Activated CD4-positive, alpha-beta T cell treated with anti-CD3 and anti-CD28 coated beads, Interleukin-2, amount 10 ng/mL, durations not matched to agents 7 days and 5 days (primary cell): ENCODE measurements around the gene SLC35A3. TPM values are rescaled to one million over a fixed set of nuclear protein-coding genes. Genes with fewer than 3 reads are reported as not detected.

Experiments used
- CTCF ChIA-PET: fragments of 350-600 bp; sonication (Branson Sonifier 250); formaldehyde crosslinking; loops from one replicate; lab custom pipeline; 2021; ENCODE audit warnings: antibody characterized with exemption; lab: Charles Lee
- POLR2A ChIA-PET: fragments of 350-600 bp; sonication (Branson Sonifier 250); formaldehyde crosslinking; loops from one replicate; lab custom pipeline; 2021; ENCODE audit warnings: antibody characterized with exemption; lab: Charles Lee
- DNase-seq: peaks from one replicate; pipeline ENCODE4 v3.0.0-alpha.2; 2020
- H3K27ac Mint-ChIP-seq: one replicate; pipeline ENCODE4 v1.8.0; 2021; ENCODE audit warnings: mild to moderate bottlenecking, moderate library complexity, mixed read lengths
- H3K27me3 Mint-ChIP-seq: one replicate; pipeline ENCODE4 v1.8.0; 2021; ENCODE audit warnings: mixed read lengths
- H3K36me3 Mint-ChIP-seq: one replicate; pipeline ENCODE4 v1.8.0; 2021; ENCODE audit warnings: low read depth, mixed read lengths
- H3K4me1 Mint-ChIP-seq: one replicate; pipeline ENCODE4 v1.8.0; 2021; ENCODE audit warnings: mixed read lengths
- H3K4me3 Mint-ChIP-seq: one replicate; pipeline ENCODE4 v1.8.0; 2021; ENCODE audit warnings: mild to moderate bottlenecking, moderate library complexity, mixed read lengths
- H3K9me3 Mint-ChIP-seq: one replicate; pipeline ENCODE4 v1.8.0; 2021; ENCODE audit warnings: mixed read lengths
- total RNA-seq, 2 experiments: library from RNA; stranded (reverse); gene quantifications; one replicate each; pipeline ENCODE4 v1.2.3, GENCODE V29; 2021

The SLC35A3 gene
- total RNA-seq, 2 experiments from 2014 or later, result 15.9 to 16.9 TPM

DNA sequence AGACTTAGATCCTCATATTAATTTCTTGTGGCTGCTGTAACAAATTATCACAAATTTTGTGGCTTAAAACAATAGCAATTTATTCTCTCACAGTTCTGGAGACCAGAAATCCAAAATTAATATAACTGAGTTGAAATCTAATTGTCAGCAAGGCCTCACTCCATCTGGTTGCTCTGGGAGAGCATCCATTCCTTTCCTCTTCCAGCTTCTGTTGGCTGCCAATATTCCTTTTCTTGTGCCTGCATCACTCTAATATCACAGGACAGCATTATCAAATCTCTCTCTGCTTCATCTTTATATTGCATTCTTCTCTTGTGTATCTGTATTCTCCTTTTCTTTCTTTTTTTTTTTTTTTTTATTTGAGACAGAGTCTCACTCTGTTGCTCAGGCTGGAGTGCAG is 9.3 kb downstream of the SLC35A3 start:
- H3K27me3 Mint-ChIP-seq, result no peaks in the 10 kb centered on the region
- H3K4me3 Mint-ChIP-seq, result no peak overlapping the region
- no peaks in the 10 kb centered on the region for H3K9me3 Mint-ChIP-seq
- ChIA-PET POLR2A (no interaction called here), CTCF (no interaction called here)
- peaks cover 6% of the 10 kb centered on the region for H3K36me3 Mint-ChIP-seq
- H3K27ac Mint-ChIP-seq, result no peak overlapping the region
- no peak for DNase-seq
- H3K4me1 Mint-ChIP-seq, result no peaks in the 10 kb centered on the region

- Mint-ChIP-seq H3K27ac (no peak overlapping the region), H3K27me3 (no peaks in the 10 kb centered on the region), H3K9me3 (peaks cover 6% of the 10 kb centered on the region), H3K36me3 (peaks cover 16% of the 10 kb centered on the region), H3K4me3 (no peak overlapping the region), H3K4me1 (peaks cover 6% of the 10 kb centered on the region)
- CTCF ChIA-PET, result no interaction called here
- POLR2A ChIA-PET, result no interaction called here
- no peak for DNase-seq
Measured at GRCh38 chr1:99980928-99981327, 11.1 kb downstream of the SLC35A3 start.

DNA sequence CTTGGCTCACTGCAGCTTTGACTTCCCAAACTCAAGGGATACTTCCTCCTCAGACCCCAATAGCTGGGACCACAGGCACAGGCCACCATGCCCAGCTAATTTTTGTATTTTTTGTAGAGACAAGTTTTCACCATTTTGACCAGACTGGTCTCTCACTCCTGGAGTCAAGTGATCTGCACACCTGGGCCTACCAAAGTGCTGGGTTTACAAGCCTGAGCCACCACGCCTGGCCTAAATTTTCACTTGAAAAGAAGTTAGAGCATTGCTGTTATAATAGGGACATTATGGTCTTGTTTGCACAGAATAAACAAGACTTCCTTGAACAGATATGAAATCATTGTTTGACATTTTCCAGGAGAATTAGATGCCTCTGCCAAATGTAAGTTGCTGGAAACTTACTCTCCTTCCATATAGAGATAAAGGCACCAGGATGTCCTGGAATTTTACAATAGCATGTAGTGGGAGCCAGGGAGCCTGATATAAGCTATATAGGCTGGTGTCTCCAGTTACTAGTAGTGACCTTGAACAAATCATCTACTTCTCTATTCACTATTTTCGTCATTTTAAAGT is 16.9 kb downstream of the SLC35A3 start:
- DNase-seq, result no peak
- ChIA-PET CTCF (interaction anchor here (0.6 kb wide), 1 partner anchor 22 kb away, joined by 3 read pairs; no protein-coding TSS in a partner anchor), POLR2A (no interaction called here)
- Mint-ChIP-seq H3K4me1 (peaks cover 6% of the 10 kb centered on the region), H3K9me3 (peaks cover 13% of the 10 kb centered on the region), H3K27ac (no peak overlapping the region), H3K36me3 (peaks cover 31% of the 10 kb centered on the region), H3K4me3 (no peak overlapping the region), H3K27me3 (no peaks in the 10 kb centered on the region)

- no peak for DNase-seq
- Mint-ChIP-seq H3K9me3 (peaks cover 21% of the 10 kb centered on the region), H3K27ac (no peak overlapping the region), H3K27me3 (no peaks in the 10 kb centered on the region), H3K36me3 (peaks cover 38% of the 10 kb centered on the region), H3K4me3 (no peak overlapping the region), H3K4me1 (peaks cover 6% of the 10 kb centered on the region)
- ChIA-PET POLR2A (no interaction called here), CTCF (no interaction called here)
Measured at GRCh38 chr1:99988210-99988765, 18.5 kb downstream of the SLC35A3 start.

GRCh38 chr1:99992044-99992722 is 22.4 kb downstream of the SLC35A3 start:
- Mint-ChIP-seq H3K36me3 (peaks cover 38% of the 10 kb centered on the region), H3K4me3 (no peak overlapping the region), H3K27ac (no peak overlapping the region), H3K9me3 (peaks cover 16% of the 10 kb centered on the region), H3K4me1 (no peaks in the 10 kb centered on the region), H3K27me3 (no peaks in the 10 kb centered on the region)
- ChIA-PET CTCF (no interaction called here), POLR2A (no interaction called here)
- DNase-seq, result no peak

DNA sequence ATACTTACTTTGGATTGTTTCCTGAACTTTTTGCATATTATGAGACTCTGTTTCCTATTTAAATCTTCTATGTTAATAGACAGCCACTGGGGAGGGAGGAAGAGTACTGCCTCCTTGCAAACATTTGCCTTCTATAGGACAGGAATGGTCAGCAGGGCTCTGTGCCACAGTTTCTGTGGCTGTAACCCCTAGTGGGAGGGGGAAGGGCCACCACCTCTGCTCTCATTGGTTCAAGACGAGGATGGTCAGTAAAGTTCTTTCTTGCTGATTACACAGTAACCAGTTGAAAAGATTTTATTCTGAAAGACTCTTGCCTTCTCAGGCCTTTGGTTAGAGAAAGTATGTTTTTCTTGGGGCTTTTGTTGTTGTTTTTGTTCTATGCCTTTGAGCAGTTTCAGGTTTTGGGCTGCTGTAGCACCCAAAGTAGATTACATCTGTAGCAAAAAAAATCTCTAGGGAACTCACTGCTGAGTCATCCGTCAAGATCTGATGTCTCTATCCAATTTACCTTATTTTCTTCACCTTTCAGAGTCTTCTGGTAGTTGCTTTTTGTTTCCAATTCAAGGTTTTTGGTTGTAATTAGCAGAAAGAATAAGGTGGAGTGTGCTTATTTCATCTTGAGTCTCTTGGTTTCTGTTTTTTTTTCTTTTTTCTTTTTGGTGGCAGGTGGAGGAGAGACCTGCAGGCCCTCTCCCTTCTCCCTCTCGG is 23.1 kb downstream of the SLC35A3 start:
- CTCF ChIA-PET, result no interaction called here
- H3K4me3 Mint-ChIP-seq, result no peak overlapping the region
- POLR2A ChIA-PET, result no interaction called here
- peaks cover 38% of the 10 kb centered on the region for H3K36me3 Mint-ChIP-seq
- peaks cover 16% of the 10 kb centered on the region for H3K9me3 Mint-ChIP-seq
- no peaks in the 10 kb centered on the region for H3K27me3 Mint-ChIP-seq
- DNase-seq, result no peak
- no peaks in the 10 kb centered on the region for H3K4me1 Mint-ChIP-seq
- H3K27ac Mint-ChIP-seq, result no peak overlapping the region

DNA sequence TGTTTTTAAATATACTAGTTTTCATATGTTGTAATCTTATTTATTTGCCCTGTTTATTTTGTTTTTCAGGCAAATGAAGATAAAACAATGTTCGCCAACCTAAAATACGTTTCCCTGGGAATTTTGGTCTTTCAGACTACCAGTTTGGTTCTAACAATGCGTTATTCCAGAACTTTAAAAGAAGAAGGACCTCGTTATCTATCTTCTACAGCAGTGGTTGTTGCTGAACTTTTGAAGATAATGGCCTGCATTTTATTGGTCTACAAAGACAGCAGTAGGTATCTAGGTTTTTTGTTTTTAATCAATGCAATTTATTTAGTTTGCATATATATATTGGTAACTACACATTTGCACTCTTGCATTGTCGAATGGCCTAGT is 23.7 kb downstream of the SLC35A3 start:
- CTCF ChIA-PET, result no interaction called here
- Mint-ChIP-seq H3K36me3 (peaks cover 38% of the 10 kb centered on the region), H3K4me1 (no peaks in the 10 kb centered on the region), H3K27me3 (no peaks in the 10 kb centered on the region), H3K4me3 (no peak overlapping the region), H3K27ac (no peak overlapping the region), H3K9me3 (peaks cover 16% of the 10 kb centered on the region)
- POLR2A ChIA-PET, result no interaction called here
- no peak for DNase-seq

DNA sequence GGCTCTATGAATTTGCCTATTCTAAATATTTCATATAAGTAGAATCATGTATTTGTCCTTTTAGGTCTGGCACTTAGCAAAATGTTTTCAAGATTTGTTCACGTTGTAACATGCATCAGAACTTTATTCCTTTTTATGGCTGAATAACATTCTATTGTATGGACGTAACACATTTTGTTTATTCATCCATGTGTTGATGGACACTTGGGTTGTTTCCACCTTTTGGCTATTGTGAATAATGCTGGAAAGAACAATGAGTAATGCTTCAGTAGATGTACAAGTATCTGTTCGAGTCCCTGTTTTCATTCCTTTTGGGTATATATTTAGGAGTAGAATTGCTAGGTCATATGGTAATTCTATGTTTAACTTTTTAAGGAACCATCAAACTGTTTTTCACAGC is 24.7 kb downstream of the SLC35A3 start:
- Mint-ChIP-seq H3K4me1 (no peaks in the 10 kb centered on the region), H3K36me3 (peaks cover 39% of the 10 kb centered on the region), H3K27ac (no peak overlapping the region), H3K27me3 (no peaks in the 10 kb centered on the region), H3K4me3 (no peak overlapping the region), H3K9me3 (peaks cover 16% of the 10 kb centered on the region)
- DNase-seq, result no peak
- CTCF ChIA-PET, result no interaction called here
- POLR2A ChIA-PET, result no interaction called here

- Mint-ChIP-seq H3K4me3 (no peak overlapping the region), H3K36me3 (peaks cover 26% of the 10 kb centered on the region), H3K9me3 (peaks cover 10% of the 10 kb centered on the region), H3K27ac (no peak overlapping the region), H3K4me1 (no peaks in the 10 kb centered on the region), H3K27me3 (no peaks in the 10 kb centered on the region)
- DNase-seq, result no peak
- ChIA-PET CTCF (no interaction called here), POLR2A (no interaction called here)
Measured at GRCh38 chr1:99996951-99997350, 27.2 kb downstream of the SLC35A3 start.

DNA sequence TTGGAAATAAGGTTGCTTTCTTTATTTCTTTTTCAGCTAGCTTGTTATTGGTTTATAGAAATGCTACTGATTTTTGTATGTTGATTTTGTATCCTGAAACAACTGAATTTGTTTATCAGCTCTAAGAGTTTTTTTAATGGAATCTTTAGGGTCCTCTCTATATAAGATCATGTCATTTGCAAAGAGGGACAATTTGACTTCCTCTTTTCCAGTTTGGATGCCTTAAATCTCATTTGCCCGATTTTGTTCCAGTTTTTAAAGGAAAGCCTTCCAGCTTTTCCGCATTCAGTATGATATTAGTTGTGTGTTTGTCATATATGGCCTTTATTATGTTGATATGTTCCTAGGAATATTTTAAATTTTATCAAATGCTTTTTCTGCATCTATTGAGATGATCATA is 31.7 kb downstream of the SLC35A3 start:
- H3K4me1 Mint-ChIP-seq, result no peaks in the 10 kb centered on the region
- ChIA-PET CTCF (interaction anchor here (0.5 to 0.6 kb wide), 2 partner anchors 208 to 395 kb away, joined by 3 to 4 read pairs; no protein-coding TSS in a partner anchor), POLR2A (no interaction called here)
- no peaks in the 10 kb centered on the region for H3K27me3 Mint-ChIP-seq
- no peak overlapping the region for H3K4me3 Mint-ChIP-seq
- no peak for DNase-seq
- H3K9me3 Mint-ChIP-seq, result peaks cover 13% of the 10 kb centered on the region
- H3K36me3 Mint-ChIP-seq, result peaks cover 38% of the 10 kb centered on the region
- no peak overlapping the region for H3K27ac Mint-ChIP-seq

- H3K4me1 Mint-ChIP-seq, result no peaks in the 10 kb centered on the region
- no peak for DNase-seq
- CTCF ChIA-PET, result no interaction called here
- H3K27ac Mint-ChIP-seq, result no peak overlapping the region
- POLR2A ChIA-PET, result no interaction called here
- H3K9me3 Mint-ChIP-seq, result peaks cover 13% of the 10 kb centered on the region
- H3K4me3 Mint-ChIP-seq, result no peak overlapping the region
- peaks cover 34% of the 10 kb centered on the region for H3K36me3 Mint-ChIP-seq
- H3K27me3 Mint-ChIP-seq, result no peaks in the 10 kb centered on the region
Measured at GRCh38 chr1:100005424-100005823, 35.6 kb downstream of the SLC35A3 start.

DNA sequence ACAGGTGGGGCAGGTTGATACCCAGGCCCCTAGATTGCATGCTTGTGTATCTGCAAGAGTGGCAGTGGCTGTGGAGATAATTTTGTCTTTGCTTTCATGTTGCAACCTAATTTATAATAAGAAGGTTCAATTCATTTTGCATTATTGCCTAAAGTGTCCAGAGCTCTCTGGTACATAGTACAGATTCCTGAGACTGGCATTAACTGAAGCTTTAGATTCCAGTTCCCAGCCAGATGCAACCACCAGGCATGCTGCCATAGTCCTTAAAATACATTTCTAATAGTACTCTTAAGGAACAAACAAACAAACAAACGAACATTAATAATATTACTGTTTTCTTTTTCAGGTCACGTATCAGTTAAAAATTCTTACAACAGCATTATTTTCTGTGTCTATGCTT is 36.9 kb downstream of the SLC35A3 start:
- POLR2A ChIA-PET, result no interaction called here
- no peak for DNase-seq
- Mint-ChIP-seq H3K4me3 (no peak overlapping the region), H3K27me3 (no peaks in the 10 kb centered on the region), H3K36me3 (peaks cover 34% of the 10 kb centered on the region), H3K4me1 (no peaks in the 10 kb centered on the region), H3K27ac (no peak overlapping the region), H3K9me3 (peaks cover 13% of the 10 kb centered on the region)
- CTCF ChIA-PET, result interaction anchor here (0.6 kb wide), 1 partner anchor 27 kb away, joined by 5 read pairs; no protein-coding TSS in a partner anchor

DNA sequence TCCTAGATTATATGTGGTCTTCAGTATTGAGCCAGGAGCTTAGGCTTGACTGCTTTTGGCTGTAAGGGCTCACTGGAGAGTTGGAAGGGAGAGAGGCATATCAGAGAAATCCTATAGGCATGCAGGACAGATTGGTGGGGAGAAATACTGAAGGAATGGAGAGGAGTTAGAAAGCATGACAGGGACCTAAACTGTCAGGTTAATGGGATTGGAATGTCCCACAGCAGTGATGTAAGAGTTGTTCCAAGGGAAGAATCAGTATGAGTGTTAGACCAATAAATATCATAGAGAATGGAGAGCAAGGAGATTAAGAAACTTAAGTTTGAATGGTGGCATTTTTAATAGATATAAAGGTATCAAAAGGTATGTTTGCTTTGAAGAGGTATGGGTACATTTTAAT is 39.7 kb downstream of the SLC35A3 start:
- H3K4me3 Mint-ChIP-seq, result no peak overlapping the region
- peaks cover 13% of the 10 kb centered on the region for H3K9me3 Mint-ChIP-seq
- ChIA-PET POLR2A (no interaction called here), CTCF (no interaction called here)
- DNase-seq, result no peak
- no peaks in the 10 kb centered on the region for H3K4me1 Mint-ChIP-seq
- no peak overlapping the region for H3K27ac Mint-ChIP-seq
- peaks cover 17% of the 10 kb centered on the region for H3K36me3 Mint-ChIP-seq
- H3K27me3 Mint-ChIP-seq, result no peaks in the 10 kb centered on the region
